ENCODE results near the gene PARD6G.

The PARD6G gene

GRCh38 chr18:80187956-80188642 is 59.2 kb downstream of the PARD6G start:
- Histone ChIP-seq H3K9me3 (ENCODE audit: control insufficient read depth, insufficient read depth, low read length) (peaks cover 3% of the 10 kb centered on the region; the same call in 1 of the 2 replicates), H3K4me3 (ENCODE audit: low read length) (no peak overlapping the region), H3K79me2 (ENCODE audit: control insufficient read depth, low read length) (no peaks in the 10 kb centered on the region), H3F3A (ENCODE audit: control insufficient read depth, insufficient read depth) (no peaks in the 10 kb centered on the region), H3K27ac (ENCODE audit: low read depth, low read length) (no peak overlapping the region), H3K27me3 (ENCODE audit: control insufficient read depth, low read length) (peaks cover 21% of the 10 kb centered on the region), H3K4me2 (ENCODE audit: low read length) (no peak overlapping the region), H3K4me1 (ENCODE audit: control insufficient read depth, low read length) (no peaks in the 10 kb centered on the region), H3K36me3 (ENCODE audit: control insufficient read depth, low read length) (no peaks in the 10 kb centered on the region), H4K20me1 (ENCODE audit: control insufficient read depth, insufficient read depth, low read depth, low read length) (no peaks in the 10 kb centered on the region), H3K9me2 (replicated peaks; ENCODE audit: control insufficient read depth, low read length) (no peaks in the 10 kb centered on the region)
- TF ChIP-seq EZH2phosphoT487 (IDR thresholded peaks at IDR 0.05; ENCODE audit: borderline replicate concordance, low read length) (no peak), CTCF (IDR thresholded peaks at IDR 0.05; ENCODE audit: low read depth, low read length, poor library complexity, severe bottlenecking) (no peak)

DNA sequence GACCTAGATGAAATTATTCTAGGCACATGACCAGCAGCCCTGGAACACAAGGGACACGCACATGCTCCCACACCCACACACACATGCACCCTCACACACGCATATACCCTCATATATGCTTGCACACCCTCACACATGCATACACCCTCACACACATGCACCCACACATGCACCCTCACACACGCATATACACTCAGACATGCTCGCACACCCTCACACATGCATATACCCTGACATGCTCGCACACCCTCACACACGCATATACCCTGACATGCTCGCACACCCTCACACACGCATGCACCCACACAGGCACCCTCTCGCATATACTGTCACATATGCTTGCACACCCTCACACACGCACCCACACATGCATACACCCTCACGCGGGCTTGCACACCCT is 61.8 kb downstream of the PARD6G start:
- H3K27ac ChIP-seq (ENCODE audit: low read depth, low read length): no peak overlapping the region
- no peaks in the 10 kb centered on the region for H3K79me2 ChIP-seq (ENCODE audit: control insufficient read depth, low read length)
- peaks cover 3% of the 10 kb centered on the region; the same call in 1 of the 2 replicates for H3K9me3 ChIP-seq (ENCODE audit: control insufficient read depth, insufficient read depth, low read length)
- no peak overlapping the region for H3K4me3 ChIP-seq (ENCODE audit: low read length)
- no peak overlapping the region for H3K4me2 ChIP-seq (ENCODE audit: low read length)
- H3K36me3 ChIP-seq (ENCODE audit: control insufficient read depth, low read length): no peaks in the 10 kb centered on the region
- no peaks in the 10 kb centered on the region for H3K9me2 ChIP-seq (replicated peaks; ENCODE audit: control insufficient read depth, low read length)
- no peaks in the 10 kb centered on the region for H3F3A ChIP-seq (ENCODE audit: control insufficient read depth, insufficient read depth)
- H3K4me1 ChIP-seq (ENCODE audit: control insufficient read depth, low read length): no peaks in the 10 kb centered on the region
- TF ChIP-seq EZH2phosphoT487 (IDR thresholded peaks at IDR 0.05; ENCODE audit: borderline replicate concordance, low read length) (no peak), CTCF (IDR thresholded peaks at IDR 0.05; ENCODE audit: low read depth, low read length, poor library complexity, severe bottlenecking) (no peak)
- H4K20me1 ChIP-seq (ENCODE audit: control insufficient read depth, insufficient read depth, low read depth, low read length): no peaks in the 10 kb centered on the region
- H3K27me3 ChIP-seq (ENCODE audit: control insufficient read depth, low read length): peaks cover under 1% of the 10 kb centered on the region

GRCh38 chr18:80184243-80184772 is 63.0 kb downstream of the PARD6G start:
- TF ChIP-seq EZH2phosphoT487 (IDR thresholded peaks at IDR 0.05; ENCODE audit: borderline replicate concordance, low read length) (no peak), CTCF (IDR thresholded peaks at IDR 0.05; ENCODE audit: low read depth, low read length, poor library complexity, severe bottlenecking) (no peak)

More at GRCh38 chr18:80184243-80184772, 63.0 kb downstream of the PARD6G start:
- H3K27ac ChIP-seq (ENCODE audit: low read depth, low read length): no peak overlapping the region
- no peaks in the 10 kb centered on the region for H3F3A ChIP-seq (ENCODE audit: control insufficient read depth, insufficient read depth)
- H3K9me2 ChIP-seq (replicated peaks; ENCODE audit: control insufficient read depth, low read length): no peaks in the 10 kb centered on the region
- no peak overlapping the region for H3K4me3 ChIP-seq (ENCODE audit: low read length)
- H3K79me2 ChIP-seq (ENCODE audit: control insufficient read depth, low read length): no peaks in the 10 kb centered on the region
- peaks cover 3% of the 10 kb centered on the region; the same call in 1 of the 2 replicates for H3K9me3 ChIP-seq (ENCODE audit: control insufficient read depth, insufficient read depth, low read length)
- H4K20me1 ChIP-seq (ENCODE audit: control insufficient read depth, insufficient read depth, low read depth, low read length): no peaks in the 10 kb centered on the region
- no peaks in the 10 kb centered on the region for H3K4me1 ChIP-seq (ENCODE audit: control insufficient read depth, low read length)
- no peaks in the 10 kb centered on the region for H3K36me3 ChIP-seq (ENCODE audit: control insufficient read depth, low read length)
- H3K4me2 ChIP-seq (ENCODE audit: low read length): no peak overlapping the region
- no peaks in the 10 kb centered on the region for H3K27me3 ChIP-seq (ENCODE audit: control insufficient read depth, low read length)
